SJCRH30 (cell line): ENCODE measurements around the gene DNAJC28. TPM values are rescaled to one million over a fixed set of nuclear protein-coding genes. Genes with fewer than 3 reads are reported as not detected.

Source experiments
- total RNA-seq: library from RNA; depleted of rRNA; stranded (reverse); fragments of >200 nt; shearing (Covaris generic); gene quantifications from 2 replicates; pipeline ENCODE4 v1.2.3, GENCODE V29; 2014; rRNA removed

The DNAJC28 gene
- total RNA-seq, 1 experiment from 2014 or later, result 2.0 TPM

Other genes with a start within 250 kb of the DNAJC28 start
- 7.0 and 8.8 TPM in 2 replicates for gene IL10RB, start 225.3 kb downstream of the DNAJC28 start, total RNA-seq
- gene IFNAR1, start 166.7 kb downstream of the DNAJC28 start, total RNA-seq, result 25.9 and 30.1 TPM in 2 replicates
- 67.1 and 71.6 TPM in 2 replicates for gene IFNGR2, start 88.3 kb downstream of the DNAJC28 start, total RNA-seq
- gene TMEM50B, start 11.7 kb downstream of the DNAJC28 start, total RNA-seq, result 23.4 and 23.7 TPM in 2 replicates
- 171 and 193 TPM in 2 replicates for gene GART, start 50.4 kb upstream of the DNAJC28 start, total RNA-seq
- 195 and 230 TPM in 2 replicates for gene SON, start 51.3 kb upstream of the DNAJC28 start, total RNA-seq
- gene DONSON, start 97.0 kb upstream of the DNAJC28 start, total RNA-seq, result 52.7 and 62.7 TPM in 2 replicates
- 21.2 and 29.0 TPM in 2 replicates for gene CRYZL1, start 150.0 kb upstream of the DNAJC28 start, total RNA-seq
- gene ITSN1, start 150.8 kb upstream of the DNAJC28 start, total RNA-seq, result 42.5 and 50.8 TPM in 2 replicates